HG03103 (cell line): ENCODE measurements around the gene RAB40B.
"Not testable (repeated sequence)": the region's sequence is repeated elsewhere in the genome, so short reads cannot be mapped to it uniquely, and the experiment has no call there.

ENCODE experiments used
- ATAC-seq: cut with Tn5 transposase; IDR thresholded peaks from one replicate; pipeline ENCODE4 v1.9.1; 2021; ENCODE audit warnings: low read depth; ENCODE audit not compliant: unreplicated experiment

RAB40B gene

DNA sequence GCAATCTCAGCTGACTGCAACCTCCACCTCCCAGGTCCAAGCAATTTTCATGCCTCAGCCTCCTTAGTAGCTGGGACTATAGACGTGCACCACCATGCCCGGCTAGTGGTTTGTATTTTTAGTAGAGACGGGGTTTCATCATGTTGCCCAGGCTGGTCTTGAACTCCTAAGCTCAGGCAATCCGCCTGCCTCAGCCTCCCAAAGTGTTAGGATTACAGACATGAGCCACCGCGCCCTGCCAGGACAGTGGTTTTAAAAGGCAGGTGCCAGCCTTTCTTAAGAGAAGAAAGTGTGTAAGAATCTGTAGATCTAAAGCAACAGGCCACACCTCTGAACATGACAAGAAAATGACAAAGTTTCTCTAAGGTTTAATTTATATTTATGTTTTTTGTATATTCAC, 43.9 kb downstream of the RAB40B start:
- ATAC-seq, result not testable (repeated sequence)

DNA sequence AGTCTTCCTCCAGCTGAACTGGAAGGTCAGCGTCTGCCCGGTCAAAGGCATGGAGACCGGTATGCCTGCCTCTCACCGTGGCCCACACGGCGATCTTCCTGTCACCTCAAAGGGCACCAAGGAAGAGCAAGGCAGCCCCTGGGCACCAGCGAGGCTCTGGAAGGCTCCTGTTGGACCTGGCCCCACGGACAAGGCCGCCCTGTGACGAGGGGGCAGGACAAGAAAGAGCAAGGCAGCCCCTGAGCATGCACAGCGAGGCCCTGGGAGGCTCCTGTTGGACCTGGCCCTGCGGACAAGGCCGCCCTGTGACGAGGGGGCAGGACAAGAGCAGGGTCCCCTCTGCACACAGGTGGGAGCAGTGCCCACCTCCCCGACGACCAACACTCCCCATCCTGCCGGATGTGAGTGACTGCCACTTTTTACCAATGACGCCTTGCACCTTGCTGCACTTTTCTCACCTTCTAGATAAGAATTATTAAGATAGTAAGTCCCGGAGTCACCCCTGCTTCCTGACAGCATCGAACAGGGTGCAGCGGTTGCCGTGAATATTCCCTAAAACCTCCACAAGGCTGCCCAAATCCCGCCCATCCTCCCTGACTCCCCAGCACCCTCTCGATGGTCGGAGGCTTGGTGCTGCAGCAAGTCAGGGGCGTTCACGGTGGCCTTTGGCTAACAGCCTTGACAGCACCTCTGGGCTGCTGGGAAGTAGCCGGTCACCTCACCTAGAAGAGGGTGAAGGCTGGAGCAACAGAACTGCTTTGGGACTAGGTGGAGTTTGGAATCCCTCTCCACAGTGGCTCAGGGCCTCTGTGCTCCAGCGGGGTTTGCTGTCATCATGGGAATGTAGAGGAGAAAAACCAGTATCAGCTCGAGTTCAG, 44.6 kb downstream of the RAB40B start:
- no peak for ATAC-seq

DNA sequence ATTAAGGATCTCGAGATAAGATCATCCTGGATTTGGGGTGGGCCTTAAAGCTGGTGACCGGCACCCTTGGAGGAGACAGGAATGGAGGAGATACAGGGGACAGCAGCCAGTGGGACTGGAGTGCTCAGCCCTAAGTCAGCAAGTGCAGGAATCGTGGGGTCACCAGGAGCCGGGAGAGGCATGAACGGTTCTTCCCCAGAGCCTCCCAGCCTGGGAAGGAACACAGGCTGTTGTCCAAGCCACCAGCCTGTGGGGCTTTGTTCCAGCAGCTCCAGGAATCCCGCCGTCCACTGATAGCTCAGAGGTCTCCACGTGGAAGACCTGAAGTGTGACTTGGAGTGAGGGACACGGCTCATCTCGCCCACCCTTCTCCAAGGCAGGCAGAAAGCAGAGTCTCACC, 47.8 kb downstream of the RAB40B start:
- no peak for ATAC-seq

DNA sequence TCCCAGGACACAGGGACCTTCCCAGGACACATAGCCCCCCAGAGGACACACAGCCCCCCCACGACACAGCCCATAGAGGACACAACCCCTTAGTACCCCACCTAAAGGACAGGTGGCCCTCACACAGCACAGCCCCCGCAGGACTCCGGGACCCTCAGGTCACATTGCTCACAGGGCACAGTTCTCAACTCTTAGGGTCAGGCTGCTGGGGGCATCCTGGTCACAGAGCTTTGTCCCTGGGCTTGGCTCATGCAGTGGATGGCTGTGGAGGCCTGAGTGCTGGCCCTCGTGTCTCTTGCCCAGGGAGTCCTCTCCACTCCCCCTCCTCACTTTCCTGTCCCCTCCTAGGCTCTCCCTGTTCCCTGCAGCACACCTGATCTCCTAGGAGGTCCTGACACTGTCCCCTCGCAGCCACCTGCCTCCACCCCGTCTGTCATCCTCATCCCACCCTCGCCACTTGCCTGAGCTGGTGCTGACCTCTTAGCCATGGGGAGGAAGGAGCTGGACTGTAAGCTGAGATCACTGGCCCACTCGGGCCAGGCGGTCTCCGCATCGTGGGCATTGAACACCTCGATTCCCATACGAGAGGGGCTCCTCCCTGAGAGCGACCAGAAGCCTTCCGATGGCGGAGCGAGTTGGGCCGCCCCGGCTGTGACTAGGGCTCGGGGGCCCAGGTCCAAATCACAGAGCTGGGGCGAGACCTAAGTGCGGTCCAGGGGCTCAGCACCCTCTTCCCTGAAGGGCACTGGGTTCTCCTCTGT, 48.8 kb downstream of the RAB40B start:
- no peak for ATAC-seq

DNA sequence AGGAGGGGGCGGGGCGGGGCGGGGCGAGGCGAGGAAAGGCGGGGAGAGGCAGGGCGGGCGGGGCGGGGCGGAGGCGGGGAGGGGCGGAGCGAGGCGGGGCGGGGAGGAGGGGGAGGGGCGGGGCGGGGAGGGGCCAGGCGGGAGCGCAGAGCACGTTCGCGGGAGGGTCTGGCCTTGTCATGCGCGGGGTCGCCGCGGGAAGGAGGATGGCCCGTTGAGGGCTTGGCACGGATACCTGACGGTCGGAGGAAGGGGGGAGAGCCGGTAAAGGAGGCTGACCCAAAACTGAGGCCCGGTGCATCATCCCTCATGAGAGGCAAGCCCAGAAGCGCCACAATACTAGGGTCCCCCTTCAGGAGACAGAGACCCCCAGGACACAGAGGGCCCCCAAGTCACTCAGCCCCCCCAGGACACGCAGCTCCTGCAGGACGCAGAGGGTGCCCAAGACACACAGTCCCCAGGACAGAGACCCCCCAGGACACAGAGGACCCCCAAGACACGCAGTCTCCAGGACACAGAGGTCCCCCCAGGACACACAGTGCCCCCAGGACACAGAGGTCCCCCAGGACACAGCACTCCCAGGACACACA, 49.7 kb downstream of the RAB40B start:
- no peak for ATAC-seq

DNA sequence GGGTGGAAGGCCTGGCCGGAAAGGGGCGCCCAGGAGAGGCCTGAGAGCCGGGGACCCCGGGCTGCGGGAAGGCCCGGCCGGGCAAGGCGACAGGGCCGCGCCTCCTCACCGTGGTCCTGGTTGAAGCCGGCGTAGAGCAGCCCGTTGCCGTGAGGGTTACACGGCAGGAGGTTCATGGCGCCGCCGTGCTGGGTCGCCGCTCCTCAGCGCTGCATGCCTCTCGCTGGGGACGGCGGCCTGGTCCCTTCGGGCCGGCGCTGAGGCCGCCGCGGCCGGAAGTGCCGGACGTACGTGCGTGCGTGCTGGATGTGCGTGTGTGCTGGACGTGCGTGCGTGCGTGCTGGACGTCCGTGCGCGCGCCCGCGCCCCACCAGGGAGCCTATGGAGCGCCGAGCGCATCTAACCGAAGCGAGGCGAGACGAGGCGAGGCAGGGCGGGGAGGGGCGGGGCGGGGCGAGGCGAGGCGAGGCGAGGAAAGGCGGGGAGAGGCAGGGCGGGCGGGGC, 50.3 kb downstream of the RAB40B start, which contains the start of gene WDR45B:
Gene WDR45B, minus strand, starts transcription at position 280 of the 504 bp plus-strand sequence. Its CDS starts 104 bp downstream, at position 176.
- peak; percentile 85 for ATAC-seq

DNA sequence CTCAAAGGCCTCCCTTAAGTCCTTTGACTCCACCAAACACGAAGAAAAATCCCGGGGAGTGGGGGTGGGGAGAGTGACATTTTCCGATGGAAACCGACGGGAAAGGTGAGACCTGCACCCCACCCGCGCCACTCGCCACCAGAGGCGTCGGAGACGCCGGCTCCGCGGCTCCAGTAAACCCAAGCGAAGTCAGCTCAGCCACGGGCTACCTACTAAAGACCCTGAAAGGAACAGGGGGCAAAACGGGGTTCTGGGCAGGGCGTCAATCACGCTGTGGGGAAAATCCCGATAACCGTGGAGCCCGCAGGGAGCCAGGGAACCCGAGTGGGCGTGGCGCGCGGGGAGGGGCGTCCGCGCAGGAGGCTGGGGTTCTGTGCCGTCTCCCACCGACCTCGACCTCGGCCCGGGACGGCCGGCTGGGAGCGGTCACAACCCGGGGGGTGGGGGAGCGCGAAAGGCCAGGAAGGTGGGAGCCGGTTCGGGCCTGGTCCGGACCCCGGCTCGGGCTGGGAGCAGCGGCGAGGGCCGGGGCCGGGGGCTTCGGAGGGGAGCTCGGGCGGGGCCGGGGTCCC, 50.8 kb downstream of the RAB40B start:
- peak; percentile 9 for ATAC-seq

- ATAC-seq, result no peak
These were observed 53.0 kb downstream of the RAB40B start for GRCh38 chr17:82645516-82645915.

DNA sequence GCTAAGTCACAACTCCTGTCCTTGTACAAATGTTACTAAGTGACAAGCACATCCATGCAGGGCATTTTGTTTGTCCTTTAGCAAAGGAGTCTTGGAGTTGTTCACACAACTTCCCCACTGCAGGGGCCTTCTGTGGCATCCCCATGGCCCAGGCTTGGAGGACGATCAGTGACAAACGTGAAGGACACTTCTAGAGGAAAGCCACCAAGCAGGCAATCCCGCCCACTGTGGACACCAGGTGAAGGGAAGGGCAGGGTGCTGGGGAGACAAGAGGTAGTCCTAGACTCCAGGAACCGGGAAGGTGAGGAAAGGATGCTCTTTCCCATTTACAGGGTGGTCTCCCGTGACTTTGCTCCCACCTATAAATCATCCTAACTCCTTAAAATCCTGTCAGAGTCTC, 54.4 kb downstream of the RAB40B start:
- ATAC-seq, result no peak

DNA sequence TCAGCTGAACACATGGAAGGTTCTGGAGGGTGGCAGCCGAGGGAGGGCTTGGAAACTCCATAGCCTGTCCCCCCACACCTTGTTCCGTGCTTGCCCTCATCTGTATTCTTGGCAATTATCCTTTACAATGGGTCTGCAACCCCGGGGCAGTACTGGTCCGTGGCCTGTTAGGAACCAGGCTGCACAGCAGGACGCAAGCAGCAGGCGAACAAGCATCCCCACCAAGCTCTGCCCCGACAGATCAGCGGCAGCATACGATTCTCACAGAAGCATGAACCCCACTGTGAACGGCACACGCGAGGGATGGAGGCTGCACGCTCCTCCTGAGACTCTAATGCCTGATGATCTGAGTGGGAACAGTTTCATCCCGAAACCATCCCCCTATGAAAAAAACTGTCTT, 56.5 kb downstream of the RAB40B start:
- no peak for ATAC-seq

DNA sequence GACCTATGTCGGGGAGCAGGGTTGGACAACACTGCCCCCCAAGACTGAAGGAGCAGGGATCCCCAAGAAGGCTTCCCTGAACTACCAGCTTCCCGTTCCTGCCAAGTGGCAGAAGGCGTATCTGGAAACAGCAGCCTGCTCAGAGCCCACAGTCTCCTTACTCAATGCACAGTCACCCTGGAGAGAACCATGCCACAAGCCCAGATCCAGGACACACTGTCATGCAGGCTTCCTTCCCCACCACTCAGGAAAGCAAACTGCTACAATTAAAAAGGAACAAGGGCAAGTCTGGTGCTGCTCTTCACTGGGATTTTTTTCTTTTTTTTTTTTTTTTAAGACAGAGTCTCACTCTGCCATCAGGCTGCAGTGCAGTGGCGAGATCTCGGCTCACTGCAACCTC, 58.5 kb downstream of the RAB40B start:
- no peak for ATAC-seq

GRCh38 chr17:82639628-82640027, 58.9 kb downstream of the RAB40B start:
- no peak for ATAC-seq

DNA sequence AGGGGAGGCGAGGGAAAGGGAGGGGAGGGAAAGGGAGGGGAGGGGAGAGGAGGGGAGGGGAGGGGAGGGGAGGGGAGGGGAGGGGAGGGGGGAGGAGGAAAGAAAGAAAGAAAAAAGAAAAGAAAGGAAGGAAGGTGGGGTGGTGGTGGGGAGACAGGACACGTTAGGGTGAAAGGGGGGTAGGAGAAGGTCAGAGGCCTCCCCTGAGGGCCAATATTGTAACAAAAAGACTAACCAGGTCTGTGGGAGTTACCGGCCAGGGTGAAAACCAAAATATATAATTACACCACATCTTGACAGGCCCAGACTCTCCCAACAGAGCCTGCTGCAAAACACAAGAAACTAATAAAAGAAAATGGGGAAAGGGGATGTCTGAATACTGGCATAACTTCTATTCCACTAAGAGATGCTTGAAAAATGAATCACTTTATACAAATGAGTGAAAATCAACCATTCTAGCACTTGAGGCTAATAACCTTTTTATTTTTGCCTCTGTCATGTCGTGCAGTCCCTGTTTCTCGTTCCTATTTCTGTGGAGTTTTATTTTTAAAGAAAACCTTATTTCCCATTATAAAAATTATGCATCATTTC, 60.2 kb downstream of the RAB40B start:
- ATAC-seq, result no peak

DNA sequence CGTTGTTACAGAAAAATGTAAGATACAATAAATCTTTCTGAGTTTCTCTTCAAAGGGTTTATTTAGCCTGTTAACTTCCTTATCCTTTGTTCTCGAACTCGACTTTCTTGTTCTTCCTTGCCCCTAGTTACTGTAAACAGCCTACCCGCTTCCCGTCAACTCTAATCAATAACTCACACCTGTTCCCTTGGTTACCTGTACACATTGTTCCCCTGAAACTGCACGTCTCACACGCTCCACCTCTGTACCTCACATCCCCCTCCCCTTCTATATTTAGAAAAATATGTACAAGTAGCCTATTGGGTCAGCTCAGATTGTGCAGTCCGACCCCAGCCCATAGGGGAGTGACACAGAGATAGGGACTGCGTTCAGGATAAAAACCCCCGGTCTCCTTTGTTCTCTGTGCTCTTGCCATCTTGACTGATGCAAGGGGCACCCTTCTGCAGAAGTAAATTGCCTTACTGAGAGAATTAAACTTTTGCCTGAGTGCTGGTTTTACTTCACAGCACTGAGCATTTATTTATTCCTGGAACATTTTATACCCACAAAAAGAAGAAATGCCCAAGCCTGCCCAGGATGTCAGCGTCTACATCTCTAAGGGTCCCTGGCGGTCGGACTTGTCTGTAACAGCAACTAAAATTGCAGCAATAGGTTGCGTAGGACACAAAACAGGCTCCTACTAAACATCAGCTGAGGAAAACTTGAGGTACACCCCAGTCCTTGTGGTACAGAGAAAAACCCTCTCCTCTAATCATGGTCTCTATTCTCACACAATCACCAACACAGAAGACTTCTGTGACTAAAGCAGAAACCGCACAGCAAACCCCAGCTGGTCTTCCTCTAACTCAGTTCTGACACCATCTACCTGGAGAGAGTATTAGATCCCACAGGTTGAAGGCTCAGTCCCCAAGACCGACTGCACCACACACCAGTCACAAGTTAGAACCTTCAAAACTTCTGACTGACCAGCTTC, 61.6 kb downstream of the RAB40B start:
- ATAC-seq, result no peak

- ATAC-seq, result no peak
These were observed 65.2 kb downstream of the RAB40B start for GRCh38 chr17:82633343-82633742.

DNA sequence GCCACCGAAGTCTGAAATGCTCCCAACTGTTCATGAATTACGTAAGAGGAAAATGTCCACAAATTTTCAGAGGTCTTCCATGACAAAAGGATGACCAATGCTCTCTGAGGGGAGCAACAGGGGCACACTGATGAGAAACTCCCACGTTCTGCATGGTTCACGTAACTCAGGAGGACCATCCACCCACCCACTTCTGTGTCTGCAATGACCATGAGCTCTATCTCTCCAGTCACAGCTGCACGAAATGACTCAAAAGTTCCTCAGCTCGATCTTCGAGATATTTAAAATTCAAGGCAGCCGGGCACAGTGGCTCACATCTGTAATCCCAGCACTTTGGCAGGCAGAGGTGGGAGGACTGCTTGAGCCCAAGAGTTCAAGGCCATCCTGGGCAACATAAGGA, 66.0 kb downstream of the RAB40B start:
- ATAC-seq, result no peak

GRCh38 chr17:82631544-82631943, 67.0 kb downstream of the RAB40B start:
- no peak for ATAC-seq

DNA sequence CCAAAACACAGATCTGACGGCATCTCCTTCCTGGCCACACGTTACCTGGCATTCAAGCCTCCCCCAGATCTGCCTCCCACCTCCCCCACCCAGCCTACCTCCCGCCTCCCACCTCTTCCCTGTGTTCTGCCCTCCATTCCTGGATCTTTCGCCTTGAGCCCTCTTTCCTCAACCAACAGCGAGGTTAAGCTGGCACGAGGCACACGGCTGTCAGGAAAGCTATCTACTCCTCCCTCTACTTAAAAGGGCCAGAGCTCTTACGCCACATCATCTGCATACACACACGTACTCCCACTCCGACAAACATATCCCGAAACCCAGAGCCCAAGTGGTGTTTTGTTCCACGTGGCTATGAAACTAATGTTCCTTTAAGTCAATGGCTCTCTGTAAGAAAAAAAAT, 68.3 kb downstream of the RAB40B start:
- ATAC-seq, result no peak

- no peak for ATAC-seq
These were observed 68.8 kb downstream of the RAB40B start for GRCh38 chr17:82629748-82630147.
